GM19455 (cell line): ENCODE measurements around the gene IPO4.
A peak's percentile ranks its signal among the peaks of the same experiment; 100 is the strongest.

ENCODE experiments used
- ATAC-seq: cut with Tn5 transposase; IDR thresholded peaks from one replicate; pipeline ENCODE4 v1.9.1; 2021; ENCODE audit not compliant: unreplicated experiment

IPO4 gene

DNA sequence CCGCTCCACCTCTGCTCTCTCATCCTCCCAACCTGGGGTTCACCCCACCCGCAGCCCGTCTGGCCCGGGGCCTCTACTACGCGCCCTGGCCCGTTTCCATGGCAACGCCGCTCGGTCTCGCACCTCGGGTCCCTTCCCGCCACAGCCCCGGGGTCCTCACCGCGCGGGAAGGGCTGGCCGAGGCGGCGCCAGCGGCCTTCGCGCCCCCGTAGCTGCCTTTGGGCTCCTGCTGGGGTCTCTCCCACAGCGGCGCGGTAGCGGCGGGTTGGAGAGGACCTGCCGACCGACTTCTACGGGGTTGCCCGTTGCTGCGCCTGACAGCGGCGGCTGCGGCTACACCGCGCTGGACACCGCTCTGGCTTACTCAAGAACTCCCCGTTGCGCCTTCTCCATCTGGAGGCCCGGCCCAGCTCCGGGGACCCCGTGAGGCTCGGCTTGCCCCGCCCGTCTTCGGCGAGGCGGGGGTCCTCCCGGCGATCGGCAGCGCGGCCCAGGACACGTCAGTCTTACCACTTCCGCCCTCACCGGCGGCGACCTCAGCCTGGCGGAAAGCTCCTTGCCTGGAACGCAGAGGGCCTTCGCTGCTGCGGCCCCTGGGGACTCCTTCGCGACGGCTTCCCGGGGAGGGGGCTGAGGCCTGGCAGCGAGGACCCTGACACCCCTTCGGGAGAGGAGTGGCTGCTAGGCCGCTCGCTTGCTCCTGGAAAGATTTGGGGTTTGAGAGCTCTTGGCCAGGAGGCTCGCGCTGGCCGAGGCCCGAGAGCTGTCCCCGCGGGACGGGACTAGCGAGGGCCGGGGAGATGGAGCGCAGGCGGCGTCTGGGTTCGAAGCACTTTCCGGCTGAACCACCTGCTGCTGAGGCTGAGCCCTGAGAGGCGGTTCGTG lies 6.8 kb upstream of the IPO4 start, which contains the start of gene TM9SF1:
Gene TM9SF1 (minus strand): TSS at position 256 of the 885 bp plus-strand sequence. CDS start 422 bp downstream, outside the sequence.
- peak; percentile 90 for ATAC-seq

DNA sequence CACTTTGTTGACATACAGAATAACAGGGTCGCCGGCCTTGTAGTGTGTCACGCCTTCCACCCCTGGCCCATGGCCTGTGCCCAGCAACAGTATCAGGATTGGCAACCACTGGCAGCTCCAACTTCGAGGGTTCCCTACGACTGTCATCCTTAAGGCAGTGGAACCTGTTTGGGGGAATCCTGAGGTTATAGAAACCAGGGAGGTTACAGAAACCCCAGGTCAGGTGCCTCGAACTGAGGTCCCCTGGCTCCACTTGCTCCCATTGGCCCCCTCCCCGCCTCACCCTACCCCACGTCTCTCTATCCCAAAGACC lies 6.2 kb upstream of the IPO4 start:
- ATAC-seq = no peak

DNA sequence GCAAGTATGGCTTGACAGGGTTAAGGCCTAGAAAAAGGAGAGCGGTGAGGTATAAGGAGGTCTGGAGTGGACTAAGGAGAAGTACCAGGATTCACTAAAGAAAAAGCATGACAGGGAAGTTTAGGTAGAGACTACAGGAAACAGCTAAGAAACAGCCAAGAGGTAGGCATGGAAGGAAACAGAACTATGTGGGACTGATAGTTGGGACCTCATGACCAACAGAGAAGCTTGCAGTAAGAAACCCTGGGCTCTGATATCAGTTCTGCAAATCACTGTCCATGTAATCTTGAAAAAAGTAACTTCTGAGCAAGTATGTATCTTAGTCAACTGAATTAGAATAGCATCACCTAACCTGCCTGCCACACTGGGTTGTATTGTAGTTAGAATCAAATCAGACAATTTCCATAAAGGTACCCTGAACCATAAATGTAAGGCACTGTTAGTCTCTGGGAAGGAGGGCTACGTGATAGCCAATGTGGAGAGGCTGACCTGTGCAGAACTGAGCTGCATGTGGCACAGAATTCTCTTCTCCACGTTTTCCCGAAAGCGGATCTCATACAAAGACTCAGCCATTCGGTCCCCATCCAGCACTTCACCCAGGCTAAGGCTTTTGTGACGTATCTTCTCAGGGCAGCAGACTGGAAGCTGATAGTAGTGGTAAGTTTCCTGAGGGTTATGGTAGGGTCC lies 5.7 kb upstream of the IPO4 start:
- no peak for ATAC-seq

GRCh38 chr14:24192933-24193332 lies 4.3 kb upstream of the IPO4 start:
- no peak for ATAC-seq

GRCh38 chr14:24190416-24190815 lies 1.8 kb upstream of the IPO4 start:
- no peak for ATAC-seq

GRCh38 chr14:24189460-24189859 lies 844 bp upstream of the IPO4 start:
- ATAC-seq = no peak

DNA sequence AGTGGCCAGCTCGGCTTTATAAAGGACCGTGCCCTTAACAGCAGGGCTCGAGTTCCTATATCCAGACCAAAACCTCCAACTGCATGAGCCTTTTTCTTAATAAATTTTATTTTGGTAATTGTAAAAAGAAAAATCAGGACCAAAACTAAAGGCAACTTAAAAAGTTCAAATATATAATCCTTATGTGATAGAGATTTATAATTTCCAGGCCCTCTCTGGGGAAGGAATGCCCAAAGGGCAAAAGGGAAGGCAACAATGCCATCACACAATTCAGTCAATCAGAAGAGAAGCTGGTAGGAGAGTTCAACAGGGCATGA lies 401 bp upstream of the IPO4 start:
- no peak for ATAC-seq

GRCh38 chr14:24187539-24187915 lies 1.1 kb downstream of the IPO4 start:
- no peak for ATAC-seq

DNA sequence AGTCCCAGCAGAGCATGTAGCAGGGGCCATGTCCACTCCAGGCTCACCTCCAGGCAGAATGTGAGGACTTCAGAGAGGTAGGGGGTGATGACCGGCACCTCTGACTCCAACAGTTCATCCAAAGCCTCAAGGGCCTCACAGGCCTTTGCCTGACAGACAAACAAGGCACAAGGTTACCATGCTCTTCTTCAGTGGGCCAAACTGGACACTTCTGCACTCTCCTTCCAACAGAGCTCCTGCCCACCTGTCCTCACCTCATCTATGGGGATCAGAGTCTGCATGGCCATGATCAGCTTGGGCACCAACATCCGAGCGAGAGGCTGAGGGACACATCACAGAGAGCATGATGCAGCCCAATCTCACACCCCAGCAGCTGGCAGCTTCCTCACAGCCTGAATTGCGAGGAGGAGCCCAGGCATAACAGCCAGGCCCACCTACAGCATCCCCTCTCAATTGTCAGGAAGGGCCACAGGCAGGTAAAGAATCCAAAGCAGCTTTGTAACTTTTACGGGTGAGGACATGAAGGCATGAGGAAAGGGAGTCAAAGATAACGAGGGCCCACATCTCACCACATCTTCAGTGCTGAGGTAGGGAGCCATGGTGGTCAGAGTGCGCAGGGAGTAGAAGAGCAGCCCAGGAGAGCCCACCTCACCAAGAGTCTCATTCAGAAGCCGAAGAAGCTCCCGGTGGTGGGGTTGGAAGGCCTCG lies 1.6 kb downstream of the IPO4 start:
- ATAC-seq = no peak

DNA sequence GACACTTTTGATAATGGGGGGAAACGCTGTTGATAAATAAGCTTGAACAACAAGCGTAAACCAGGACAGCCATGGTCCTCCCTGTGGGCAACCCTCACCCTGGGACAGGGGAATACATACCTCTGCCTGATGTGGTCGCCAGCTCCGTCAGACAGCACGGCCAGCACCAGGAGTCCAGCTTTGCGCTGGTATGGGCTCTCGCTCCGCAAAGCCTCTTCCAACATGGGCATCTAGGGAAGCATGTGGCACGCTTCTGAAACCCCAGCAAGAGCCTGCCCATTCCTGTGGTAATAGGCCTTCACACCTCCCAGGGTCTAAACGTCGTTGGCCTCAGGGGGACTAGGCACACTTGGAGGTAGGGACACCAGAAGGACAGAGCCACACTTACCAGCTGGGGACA lies 2.9 kb downstream of the IPO4 start:
- ATAC-seq = no peak

DNA sequence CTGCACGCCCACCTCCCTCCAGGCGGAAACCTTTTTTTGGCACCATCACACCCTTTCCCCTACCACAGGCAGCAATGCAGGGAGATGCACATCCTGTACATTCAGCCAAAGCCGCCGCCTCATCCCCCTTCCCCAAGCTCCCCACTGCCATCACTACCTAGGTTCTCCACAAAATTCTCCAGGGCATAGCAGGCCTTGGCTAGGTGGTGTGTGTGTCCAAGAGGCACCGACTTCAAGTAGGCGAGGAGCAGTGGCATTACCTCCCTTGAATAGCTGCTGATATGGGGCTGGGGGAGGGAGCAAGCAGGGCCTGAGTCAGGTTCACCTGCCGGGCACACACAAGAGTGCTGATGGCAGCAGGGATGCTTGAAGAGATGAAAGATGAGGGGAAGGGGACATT lies 3.6 kb downstream of the IPO4 start:
- no peak for ATAC-seq

- ATAC-seq = no peak
Measured at GRCh38 chr14:24184104-24184970, 4.3 kb downstream of the IPO4 start.

DNA sequence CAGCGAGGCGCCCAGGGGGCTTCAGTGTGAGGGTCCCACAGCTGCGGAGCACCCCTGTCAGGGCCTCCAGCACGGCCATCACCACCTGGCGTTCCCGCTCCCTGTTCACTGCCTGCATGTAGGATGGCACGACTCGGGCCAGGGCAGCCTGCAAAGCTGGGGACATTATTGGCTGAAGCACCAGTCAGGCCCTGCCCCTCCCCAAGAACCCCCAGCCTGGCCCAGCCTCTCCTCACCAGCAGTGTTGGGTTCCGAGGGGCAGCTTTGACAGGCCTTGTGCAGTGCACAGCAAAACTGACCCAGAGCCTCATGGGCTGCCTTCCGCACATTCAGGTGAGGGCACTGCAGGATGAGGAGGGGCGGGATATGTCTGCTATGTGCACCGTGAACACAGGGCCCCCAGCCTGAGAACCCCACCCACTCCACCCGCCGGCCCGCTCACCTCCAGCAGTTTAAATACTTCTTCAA lies 5.6 kb downstream of the IPO4 start:
- no peak for ATAC-seq

DNA sequence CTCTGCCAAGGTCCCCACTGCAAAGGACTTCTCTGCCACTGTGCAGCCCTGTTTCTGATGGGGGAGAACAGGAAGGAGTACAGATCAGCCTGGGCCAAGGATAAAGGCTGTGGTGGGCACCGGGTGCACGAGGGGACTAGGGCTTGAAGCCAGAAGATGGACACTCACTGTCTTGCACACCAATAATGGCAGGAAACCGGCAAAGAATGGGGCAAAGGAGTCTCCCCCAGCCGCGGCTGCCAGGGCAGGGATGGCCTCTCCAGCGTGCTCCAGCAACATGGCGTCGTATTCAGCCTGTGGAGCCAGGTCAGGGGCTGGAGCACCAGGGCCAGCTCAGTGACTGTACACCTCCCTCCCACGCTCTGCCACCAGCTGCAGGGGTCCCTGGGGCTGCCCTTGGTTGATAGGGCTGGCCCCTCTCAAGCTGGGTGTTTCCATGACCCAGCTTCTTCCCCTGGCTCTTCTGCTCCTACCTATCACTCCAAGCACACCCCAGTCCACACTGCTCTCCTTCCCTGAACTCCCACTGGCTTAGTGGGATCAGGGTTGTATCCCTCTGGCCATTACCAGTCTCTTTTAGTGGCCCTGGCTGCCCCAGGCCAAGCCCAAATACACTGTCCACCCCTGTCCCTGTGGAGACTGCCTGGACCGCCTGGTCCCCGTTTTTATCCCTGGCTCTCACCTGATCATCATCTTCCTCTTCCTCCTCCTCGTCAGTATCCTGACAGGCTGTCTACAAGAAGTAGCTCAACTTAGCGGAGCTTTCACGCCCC lies 6.3 kb downstream of the IPO4 start:
- no peak for ATAC-seq

DNA sequence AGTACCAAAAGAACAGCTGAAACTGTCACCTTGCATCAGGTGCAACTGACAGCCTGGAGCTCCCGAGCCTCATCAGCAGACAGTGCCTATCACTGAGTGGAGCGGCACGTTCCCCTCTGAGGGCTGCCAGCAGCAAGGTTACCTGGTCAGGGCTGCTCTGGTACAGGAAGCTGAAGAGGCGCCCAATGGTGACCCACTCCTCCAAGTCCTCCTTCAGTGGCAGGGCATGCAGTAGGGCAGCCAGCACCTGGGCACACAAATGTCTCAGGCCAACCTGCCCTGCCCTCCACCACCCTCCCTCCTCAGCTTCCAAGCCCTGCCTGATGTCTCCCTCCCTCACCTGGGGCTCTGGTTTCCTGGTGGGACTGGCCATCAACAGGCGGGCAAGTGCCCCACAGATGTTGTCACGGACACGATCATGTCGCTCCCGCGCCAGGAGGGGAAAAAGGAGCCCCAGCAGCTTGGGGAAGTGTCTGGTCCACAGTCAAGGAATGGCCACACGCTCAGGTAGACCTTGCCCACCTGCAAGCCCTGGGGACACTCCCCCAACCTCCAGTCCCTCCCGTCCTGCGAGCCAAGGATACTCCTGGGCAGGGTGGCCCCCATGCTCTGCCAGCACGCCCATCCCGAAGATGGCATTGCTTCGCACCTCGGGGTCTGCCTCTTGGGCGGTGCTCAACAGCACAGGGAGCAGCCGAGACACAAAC lies 7.1 kb downstream of the IPO4 start:
- no peak for ATAC-seq

GRCh38 chr14:24179961-24180796 lies 8.4 kb downstream of the IPO4 start:
- ATAC-seq = no peak

GRCh38 chr14:24179294-24179960 lies 9.2 kb downstream of the IPO4 start:
- ATAC-seq = no peak
